ENCODE measurements around the gene TMTC2.

GRCh38 chr12:82958966-82959365 lies 272.3 kb downstream of the TMTC2 start:
- TF ChIP-seq TEAD4 (IDR thresholded peaks at IDR 0.05) (no peak), EP300 (IDR thresholded peaks at IDR 0.05; ENCODE audit: borderline replicate concordance) (no peak), RAD21 (IDR thresholded peaks at IDR 0.05; ENCODE audit: low read depth) (no peak), EGR1 (IDR thresholded peaks at IDR 0.05) (no peak), CEBPB (IDR thresholded peaks at IDR 0.05) (no peak)
